Left cardiac atrium (tissue), 4 donors: ENCODE measurements around the gene OR14A16. TPM values are rescaled to one million over a fixed set of nuclear protein-coding genes. Genes with fewer than 3 reads are reported as not detected.

Source experiments
- ATAC-seq, 2 donors: fragments of 200-7000 bp; cut with Tn5 transposase; one replicate each; pipeline ENCODE4 v1.9.1; 2020; ENCODE audit warnings: mild to moderate bottlenecking in 2 of 2, moderate library complexity in 2 of 2
- DNase-seq: peaks from one replicate; pipeline ENCODE4 v3.0.0-alpha.2; 2020
- intact Hi-C, 2 donors: fragments of 100-400 bp; cut with DNase I; formaldehyde crosslinking; loops; one replicate each; pipeline versions ENCODE4 v1.14.1 to v1.15.1; 2022 to 2023
- long read RNA-seq: library from polyadenylated mRNA; unstranded; transcript quantifications from one replicate; pipeline ENCODE4 v2.0.0, GENCODE V29; 2021
- total RNA-seq, 2 donors: library from RNA; stranded (reverse); fragmentation: NEBNext Ultra II Directional; extraction: Animal tissue kit (Norgen Biotek cat#: 25700); gene quantifications; one replicate each; pipeline ENCODE4 v1.2.1, GENCODE V29; 2021
- donor health status: DM: no; HTN: yes; CAD: no.
- donor health status: DM: no; HTN: yes; CAD: no; lungs with severe emphysema.
- donor health status: DM: yes; HTN: yes; CAD: no.
- donor health status: Dilated cardiomyopathy.

The OR14A16 gene, protein sequence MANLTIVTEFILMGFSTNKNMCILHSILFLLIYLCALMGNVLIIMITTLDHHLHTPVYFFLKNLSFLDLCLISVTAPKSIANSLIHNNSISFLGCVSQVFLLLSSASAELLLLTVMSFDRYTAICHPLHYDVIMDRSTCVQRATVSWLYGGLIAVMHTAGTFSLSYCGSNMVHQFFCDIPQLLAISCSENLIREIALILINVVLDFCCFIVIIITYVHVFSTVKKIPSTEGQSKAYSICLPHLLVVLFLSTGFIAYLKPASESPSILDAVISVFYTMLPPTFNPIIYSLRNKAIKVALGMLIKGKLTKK
- total RNA-seq: not detected
- long read RNA-seq: 0 reads

DNA sequence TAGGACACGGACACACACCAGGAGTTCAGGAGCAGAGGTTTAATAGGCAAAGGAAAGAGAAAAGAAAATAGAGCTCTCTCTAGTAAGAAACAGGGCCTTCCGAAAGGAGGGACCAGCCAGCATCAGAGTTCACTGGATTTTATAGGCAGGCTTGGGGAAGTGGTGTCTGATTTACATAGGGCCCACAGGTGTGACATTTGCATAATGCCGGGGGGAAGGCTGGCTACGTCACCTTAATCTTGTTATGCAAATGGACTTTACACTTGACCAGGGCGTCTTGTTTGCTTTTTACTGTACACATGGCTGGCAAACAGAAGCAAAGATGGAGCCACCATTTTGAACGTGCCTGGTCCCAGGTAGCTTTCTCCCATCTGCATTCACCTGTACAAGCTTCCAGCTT lies at the start of gene OR14A16:
OR14A16 (minus strand) TSS at position 97 of the 400 bp plus-strand sequence. CDS start 8,390 bp downstream, outside the sequence.
- intact Hi-C loops: no loop called here
- DNase-seq (no peak), ATAC-seq (no peak)

DNA sequence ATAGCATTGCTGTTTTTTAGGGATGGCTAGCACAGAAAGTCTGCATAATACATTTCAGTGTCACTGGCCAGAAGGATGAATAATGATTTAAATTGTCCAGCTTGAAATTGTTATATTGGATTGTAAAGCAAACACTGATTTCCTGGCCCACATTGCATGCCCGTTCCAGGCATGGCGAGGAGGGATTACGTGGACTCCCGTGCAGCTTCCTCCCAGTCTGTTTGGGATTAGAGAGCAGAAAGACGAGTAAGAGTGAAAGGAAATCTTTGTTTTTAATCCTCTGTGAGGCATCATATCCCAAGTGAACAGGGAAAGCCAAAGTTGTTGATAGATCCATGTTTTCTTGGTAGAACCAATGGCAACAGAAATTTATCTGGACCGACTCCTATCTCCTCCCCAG lies 41.5 kb upstream of the OR14A16 start:
- intact Hi-C loops: no loop called here
- ATAC-seq (no peak), DNase-seq (no peak)

DNA sequence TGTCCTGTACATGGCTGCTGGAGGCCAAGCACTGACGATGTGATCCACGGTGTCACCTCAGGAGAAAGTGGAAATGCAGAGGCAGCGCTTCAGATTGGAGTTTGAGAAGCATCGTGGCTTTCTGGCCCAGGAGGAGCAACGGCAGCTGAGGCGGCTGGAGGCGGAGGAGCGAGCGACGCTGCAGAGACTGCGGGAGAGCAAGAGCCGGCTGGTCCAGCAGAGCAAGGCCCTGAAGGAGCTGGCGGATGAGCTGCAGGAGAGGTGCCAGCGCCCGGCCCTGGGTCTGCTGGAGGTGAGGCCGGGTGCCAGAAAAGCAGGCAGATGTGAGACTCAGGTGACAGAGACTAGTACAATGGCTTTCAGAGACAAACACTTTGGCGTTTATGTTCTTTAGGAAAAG lies 40.7 kb upstream of the OR14A16 start:
- ATAC-seq (no peak), DNase-seq (no peak)
- intact Hi-C loops: no loop called here

- no peak for ATAC-seq
- intact Hi-C loops: no loop called here
- DNase-seq: no peak
These were observed 38.8 kb upstream of the OR14A16 start for GRCh38 chr1:247862756-247863155.

DNA sequence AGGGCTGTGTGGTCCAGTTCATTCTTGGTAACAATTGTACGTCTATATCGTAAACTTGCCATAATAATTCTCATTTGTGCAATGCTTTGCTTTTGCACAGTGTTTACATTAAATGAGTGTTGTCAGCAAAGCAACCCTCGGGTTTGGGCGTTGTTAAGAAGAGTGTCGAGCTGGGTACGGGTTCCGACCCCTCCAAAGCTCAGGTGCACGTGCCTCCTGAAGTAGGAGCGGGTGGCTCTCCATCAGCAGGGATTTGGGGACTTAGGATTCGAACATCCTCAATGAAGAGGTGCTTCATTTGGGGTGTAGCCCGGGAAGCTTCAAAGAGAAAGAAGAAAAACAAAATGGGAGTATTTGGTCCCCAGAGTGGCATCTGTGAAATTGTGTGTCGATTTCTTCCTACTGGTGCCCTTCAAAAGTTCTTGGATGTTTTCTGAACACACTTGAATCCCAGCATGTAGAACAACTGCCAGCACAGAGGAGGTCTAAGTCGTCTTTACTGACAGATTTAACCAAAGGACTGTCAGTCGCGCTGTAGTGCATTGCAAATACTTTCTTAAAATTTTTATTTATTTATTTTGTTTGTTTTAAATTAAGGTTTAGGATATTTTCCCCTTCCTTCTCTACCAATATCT lies 34.2 kb upstream of the OR14A16 start:
- no peak for ATAC-seq
- intact Hi-C loops: no loop called here
- DNase-seq: no peak

DNA sequence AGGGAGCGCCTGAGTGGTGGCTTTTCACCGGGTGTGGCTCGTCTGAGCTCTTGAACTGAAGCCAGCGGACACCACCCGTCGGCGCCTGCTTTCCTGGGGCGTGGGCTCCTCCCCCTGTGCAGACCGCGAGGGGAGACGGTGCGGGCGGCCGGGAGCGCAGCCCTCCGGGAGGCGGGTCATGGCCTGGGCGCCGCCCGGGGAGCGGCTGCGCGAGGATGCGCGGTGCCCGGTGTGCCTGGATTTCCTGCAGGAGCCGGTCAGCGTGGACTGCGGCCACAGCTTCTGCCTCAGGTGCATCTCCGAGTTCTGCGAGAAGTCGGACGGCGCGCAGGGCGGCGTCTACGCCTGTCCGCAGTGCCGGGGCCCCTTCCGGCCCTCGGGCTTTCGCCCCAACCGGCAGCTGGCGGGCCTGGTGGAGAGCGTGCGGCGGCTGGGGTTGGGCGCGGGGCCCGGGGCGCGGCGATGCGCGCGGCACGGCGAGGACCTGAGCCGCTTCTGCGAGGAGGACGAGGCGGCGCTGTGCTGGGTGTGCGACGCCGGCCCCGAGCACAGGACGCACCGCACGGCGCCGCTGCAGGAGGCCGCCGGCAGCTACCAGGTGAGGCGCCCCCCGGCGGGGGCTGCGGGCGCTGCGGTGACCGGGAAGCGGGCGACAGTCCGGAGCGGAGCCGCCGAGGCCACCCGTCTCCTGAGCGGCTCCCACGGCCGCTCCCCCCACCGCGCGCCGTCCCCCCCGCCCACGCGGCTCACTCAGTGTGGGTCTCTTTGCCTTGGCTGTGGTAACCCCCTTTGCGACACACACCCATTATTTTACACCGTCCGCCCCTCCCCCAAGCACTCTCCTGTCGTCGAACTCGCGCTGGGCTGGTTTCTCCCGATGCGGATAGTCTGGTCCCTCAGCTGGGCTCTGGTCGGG lies 33.4 kb upstream of the OR14A16 start, which contains the start of gene TRIM58:
TRIM58 (plus strand) TSS at position 119 of the 916 bp plus-strand sequence; CDS start at position 179, 60 bp downstream.
- intact Hi-C loops: no loop called here
- DNase-seq (peak; percentile 26), ATAC-seq (peak in 1 of 2 donors; percentile 79)

- ATAC-seq: no peak
- intact Hi-C loops: no loop called here
These were observed 32.0 kb upstream of the OR14A16 start for GRCh38 chr1:247855911-247856310.

GRCh38 chr1:247854899-247855545 lies 31.1 kb upstream of the OR14A16 start:
- DNase-seq (no peak), ATAC-seq (no peak)
- intact Hi-C loops: no loop called here

More at GRCh38 chr1:247855911-247856310, 32.0 kb upstream of the OR14A16 start:
- DNase-seq: no peak

- DNase-seq (no peak), ATAC-seq (no peak)
- intact Hi-C loops: no loop called here
These were observed 25.7 kb upstream of the OR14A16 start for GRCh38 chr1:247849616-247850015.

- no peak for DNase-seq
These were observed 24.4 kb upstream of the OR14A16 start for GRCh38 chr1:247848346-247848745.

DNA sequence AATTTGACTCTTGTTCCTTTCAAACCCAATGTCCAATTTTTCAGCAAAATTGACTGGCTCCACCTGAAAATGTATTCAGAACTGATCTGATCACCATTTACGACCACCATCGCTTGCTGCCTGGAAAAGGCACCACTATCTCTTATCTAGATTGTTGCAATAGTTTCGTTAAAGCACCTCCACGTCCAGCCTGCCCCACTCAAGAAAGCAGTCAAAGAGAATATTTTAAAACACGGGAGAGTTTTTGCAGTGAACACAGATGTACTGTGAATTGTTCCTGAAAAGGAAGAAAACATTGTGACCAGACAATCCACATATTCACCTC lies 21.7 kb upstream of the OR14A16 start:
- ATAC-seq: no peak
- intact Hi-C loops: no loop called here
- no peak for DNase-seq

More at GRCh38 chr1:247848346-247848745, 24.4 kb upstream of the OR14A16 start:
- no peak for ATAC-seq
- intact Hi-C loops: no loop called here

- DNase-seq: no peak
- intact Hi-C loops: no loop called here
- no peak for ATAC-seq
These were observed 21.2 kb upstream of the OR14A16 start for GRCh38 chr1:247845011-247845692.

DNA sequence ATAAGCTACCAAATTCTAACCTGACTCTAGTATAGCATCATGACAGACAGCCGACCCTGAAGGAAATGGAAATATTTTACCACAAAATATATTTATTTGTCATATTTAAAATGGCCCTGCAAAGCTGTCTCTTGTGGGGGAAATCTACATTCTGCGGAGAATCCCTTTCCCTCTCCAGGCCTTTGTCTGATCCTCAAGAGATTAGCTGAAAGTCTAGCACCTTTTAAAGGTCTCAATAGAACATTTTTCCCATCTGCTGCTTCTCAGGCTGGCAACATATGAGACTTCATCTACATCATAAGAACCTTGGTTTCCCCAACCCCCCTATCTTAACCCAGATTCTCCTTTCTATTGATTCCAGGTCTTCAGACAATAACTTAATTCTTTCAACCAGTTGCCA lies 19.5 kb upstream of the OR14A16 start:
- DNase-seq (no peak), ATAC-seq (no peak)
- intact Hi-C loops: no loop called here

- no peak for ATAC-seq
- DNase-seq: no peak
- intact Hi-C loops: no loop called here
These were observed 17.9 kb upstream of the OR14A16 start, which contains the start of gene OR11L1 for GRCh38 chr1:247841796-247842195. Gene OR11L1, minus strand, starts transcription at chr1:247841896. Its CDS starts 0 bp downstream, at chr1:247841896.

GRCh38 chr1:247840818-247841217 lies 16.9 kb upstream of the OR14A16 start:
- DNase-seq (no peak), ATAC-seq (no peak)
- intact Hi-C loops: no loop called here

DNA sequence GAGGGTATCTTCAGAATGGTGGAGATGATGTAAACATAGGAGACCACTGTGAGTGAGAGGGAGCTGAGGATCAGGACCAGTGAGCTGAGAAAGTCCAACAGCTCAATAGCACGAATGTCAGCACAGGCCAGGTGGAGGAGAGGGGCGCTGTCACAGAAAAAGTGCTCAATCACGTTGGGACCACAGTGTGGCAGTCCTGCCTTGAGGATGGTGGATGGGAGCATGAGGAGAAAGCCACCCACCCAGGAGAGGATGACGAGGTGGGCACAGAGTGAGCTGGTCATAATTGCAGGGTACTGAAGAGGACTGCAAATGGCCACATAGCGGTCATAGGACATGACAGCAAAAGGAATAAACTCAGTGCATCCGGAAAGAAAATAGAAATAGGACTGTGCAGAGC lies 9.7 kb upstream of the OR14A16 start:
- no peak for ATAC-seq
- intact Hi-C loops: no loop called here
- DNase-seq: no peak

- no peak for ATAC-seq
- intact Hi-C loops: no loop called here
These were observed 5.7 kb upstream of the OR14A16 start for GRCh38 chr1:247829656-247830055.

DNA sequence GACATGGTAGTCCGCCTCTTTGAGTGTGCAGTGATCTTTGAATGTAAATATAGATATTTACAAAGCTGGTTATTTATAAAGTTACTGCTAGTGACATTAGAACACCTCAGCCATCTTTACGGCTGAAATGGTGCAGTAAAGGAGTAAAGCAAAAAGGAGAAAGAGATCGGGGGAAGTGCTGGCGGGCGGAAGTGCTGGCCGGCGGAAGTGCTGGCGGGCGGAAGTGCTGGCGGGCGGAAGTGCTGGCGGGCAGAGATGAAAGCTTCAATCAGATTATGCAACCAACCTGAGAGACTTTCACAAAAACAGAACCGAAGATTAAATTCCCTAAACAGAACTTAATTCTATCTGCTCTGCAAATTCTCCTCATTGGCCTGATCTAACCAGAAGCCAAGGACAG lies 1.4 kb upstream of the OR14A16 start:
- ATAC-seq (no peak), DNase-seq (no peak)
- intact Hi-C loops: no loop called here

More at GRCh38 chr1:247829656-247830055, 5.7 kb upstream of the OR14A16 start:
- DNase-seq: no peak

DNA sequence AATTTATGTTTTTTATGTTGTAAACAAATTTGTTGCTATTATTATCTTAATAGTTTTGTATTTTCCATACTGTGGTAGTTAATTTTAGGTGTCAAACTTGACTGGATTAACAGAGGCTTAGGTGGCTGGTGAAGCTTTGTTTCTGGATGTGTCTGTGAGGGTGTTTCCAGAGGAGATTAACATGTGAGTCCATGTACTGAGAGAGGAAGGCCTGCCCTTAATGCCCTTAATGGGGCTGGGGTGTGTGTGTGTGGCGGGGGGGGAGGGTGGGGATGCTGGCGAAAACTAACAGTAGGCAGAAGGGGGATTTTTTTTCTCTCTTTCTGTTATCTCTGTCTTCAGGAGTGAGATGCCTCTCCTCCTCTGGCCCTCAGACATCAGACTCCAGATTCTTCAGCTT lies 1.9 kb downstream of the OR14A16 start:
- intact Hi-C loops: no loop called here
- DNase-seq (no peak), ATAC-seq (no peak)
